Central memory CD4-positive, alpha-beta T cell (primary cell): ENCODE measurements around the gene LMNA.
A peak's percentile ranks its signal among the peaks of the same experiment; 100 is the strongest.
"Not testable (repeated sequence)": the region's sequence is repeated elsewhere in the genome, so short reads cannot be mapped to it uniquely, and the experiment has no call there.

Experiments
- DNase-seq: peaks from one replicate; pipeline ENCODE4 v3.0.0; 2022

LMNA gene

DNA sequence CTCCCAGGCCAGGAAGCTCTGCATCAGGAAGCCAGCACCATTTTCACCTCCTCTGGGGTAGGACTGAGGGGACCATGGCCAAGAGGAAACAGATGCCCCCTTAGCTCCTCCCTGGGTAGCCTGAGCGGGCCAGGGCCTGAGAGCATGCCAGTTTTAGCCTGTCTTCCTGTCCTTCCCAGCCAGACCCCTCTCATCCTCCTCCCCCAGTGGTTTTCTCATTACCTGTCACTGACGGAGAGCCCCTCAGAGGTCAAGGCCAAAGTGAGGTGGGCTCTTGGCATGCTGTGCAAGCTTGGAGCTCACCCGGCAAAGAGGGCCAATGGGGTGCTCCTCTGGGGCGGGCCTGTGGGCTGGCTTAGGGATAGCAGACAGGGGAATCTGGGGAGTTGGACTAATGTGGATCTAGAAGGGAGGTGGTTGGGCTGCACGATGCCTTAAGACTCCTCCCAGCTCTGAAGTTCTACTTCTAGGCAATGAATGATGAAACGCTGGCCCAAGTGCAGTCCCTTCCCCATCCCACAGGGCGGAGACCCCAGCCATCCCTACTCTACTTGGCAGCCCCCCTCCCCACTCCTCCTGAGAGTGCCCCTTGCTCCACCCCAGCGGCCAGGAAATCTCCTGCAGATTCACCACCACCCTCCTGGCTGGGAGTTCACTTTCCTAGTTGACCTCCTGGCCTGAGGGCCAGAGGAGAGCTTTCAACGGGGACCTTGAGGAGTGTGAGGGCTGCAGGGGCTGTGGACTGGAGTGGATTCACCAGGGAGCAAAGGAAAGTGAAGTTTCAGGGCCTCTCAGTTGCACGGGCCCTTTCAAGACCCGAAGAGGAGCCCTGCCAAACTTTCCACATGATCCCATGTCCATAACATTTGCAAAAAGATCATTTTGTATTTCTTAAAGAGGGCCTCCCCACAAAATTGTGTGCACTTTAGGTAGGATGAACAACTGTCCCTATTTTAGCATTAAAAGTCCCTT lies 9.4 kb upstream of the LMNA start:
- no peak for DNase-seq

DNA sequence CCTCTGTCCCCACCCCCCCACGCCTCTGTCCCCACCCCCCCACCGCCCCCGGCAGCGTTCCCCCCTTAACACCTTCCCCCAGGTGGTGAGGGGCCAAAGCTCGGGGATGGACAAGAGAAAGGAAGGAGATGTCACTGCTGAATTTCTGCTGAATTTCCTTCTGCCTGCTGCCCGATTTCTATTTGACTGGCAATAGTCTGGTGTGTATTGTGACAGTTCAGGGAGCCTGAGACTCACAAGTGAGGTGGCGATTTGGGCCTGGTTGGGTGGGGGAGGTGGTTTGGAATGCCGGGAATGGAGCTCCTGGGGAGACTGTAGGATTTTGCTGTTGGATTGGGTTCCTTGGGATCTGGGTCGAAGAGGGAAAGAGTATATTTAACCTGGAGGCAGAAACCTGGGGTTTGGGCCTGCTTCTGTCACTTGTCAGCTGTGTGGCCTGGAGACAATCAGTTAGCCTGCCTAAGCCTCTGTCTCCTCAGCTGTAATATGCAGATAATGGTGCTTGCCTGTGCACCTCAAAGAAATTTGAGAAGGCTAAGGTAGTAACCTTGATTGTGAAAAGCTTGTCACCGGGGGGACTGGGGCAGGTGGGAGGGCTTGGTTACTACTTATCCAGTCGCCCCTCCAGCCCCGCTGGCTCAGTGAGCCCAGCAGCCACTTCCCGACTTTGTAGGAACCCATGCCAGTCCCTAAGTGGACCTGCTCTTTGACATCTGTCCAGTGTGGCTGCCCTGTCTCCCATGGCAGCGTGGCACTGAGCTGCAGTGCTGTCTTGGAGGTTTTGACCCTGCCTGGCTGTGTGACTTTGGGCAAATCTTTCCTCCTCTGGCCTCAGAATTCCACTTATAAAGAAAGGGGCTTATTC lies 7.7 kb upstream of the LMNA start:
- DNase-seq = no peak

DNA sequence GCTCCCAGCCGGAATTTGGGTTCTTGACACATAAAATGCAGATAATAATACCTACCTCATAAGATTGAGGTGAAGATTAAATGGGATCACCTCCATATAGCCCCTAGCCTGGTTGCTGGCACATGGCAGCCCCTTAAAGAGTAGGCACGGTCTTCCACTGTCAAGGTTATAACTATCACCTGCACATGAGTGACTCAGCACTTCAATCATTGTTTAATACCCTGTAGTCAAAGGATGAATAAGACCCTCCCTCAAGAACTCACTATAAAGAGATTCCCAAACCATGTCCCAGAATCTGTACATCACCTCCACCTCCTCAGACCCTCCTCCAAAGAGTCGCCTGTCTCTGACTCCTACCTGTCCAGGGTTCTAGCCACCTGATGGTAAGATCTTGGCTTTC lies 6.5 kb upstream of the LMNA start:
- DNase-seq = no peak

DNA sequence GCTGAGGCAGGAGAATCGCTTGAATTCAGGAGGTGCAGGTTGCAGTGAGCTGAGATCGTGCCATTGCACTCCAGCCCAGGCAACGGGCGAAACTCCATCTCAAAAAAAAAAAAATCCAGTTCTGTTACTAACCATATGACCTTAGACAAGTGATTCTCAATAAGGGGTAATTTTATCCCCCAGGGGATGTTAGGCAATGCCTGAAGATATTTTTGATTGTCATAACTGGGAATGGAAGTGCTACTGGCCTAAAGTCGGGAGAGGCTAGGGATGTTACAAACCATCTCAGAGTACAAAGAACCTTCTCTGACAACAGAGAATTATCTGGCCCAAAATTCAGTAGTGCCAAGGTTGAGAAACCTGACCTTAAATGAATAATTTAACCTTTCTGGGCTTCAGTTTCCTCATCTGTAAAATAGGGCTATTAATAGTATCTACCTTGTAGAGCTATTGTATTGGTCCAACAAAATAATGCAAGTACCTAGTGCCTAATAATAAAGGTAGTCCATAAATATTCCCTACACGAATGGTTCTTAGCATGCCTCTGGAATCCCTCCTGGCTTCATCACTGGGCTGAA lies 5.8 kb upstream of the LMNA start:
- DNase-seq = no peak

DNA sequence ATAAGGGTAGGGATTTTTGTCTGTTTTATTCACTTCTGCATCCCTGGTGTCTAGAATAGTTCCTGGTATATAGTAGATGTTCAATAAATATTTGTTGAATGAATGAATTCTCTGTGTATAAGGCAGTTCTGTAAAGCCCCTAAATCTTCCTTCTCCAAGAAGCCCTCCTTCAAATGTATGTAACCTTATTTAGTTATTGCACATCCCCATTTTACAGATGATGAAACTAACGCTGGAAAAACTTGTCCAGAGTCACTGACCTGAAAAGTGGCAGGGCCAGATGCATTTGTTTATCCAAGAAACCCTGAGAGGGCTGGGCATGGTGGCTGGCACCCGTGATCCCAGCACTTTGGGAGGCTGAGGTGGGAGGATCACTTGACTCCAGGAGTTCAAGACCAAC lies 4.3 kb upstream of the LMNA start:
- no peak for DNase-seq

DNA sequence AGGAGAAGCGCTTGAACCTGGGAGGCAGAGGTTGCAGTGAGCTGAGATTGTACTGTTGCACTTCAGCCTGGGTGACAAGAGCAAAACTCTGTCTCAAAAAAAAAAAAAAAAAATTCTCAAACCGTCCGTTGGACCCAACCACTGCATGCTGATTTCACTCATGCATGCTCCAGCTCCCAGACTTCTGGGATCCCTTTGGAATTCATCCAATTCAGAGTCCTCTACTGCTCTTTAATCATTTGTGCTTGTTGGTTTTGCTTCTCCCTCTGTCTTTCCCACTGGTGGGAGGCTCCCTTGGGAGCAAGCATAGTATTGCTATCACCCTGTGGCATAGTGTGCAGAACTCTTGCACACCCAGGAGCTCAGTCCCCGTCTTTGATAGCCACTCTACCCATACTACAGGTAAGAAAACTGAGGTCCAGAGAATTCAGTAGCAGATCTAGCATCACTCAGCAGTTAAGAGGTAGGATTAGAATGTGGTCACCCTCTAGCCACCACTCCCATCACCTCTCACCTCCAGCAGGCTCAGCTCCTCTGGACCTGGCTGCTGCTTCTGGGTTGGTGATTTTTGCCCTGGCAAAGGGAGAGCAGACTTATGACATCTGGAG lies 3.1 kb upstream of the LMNA start:
- no peak for DNase-seq

DNA sequence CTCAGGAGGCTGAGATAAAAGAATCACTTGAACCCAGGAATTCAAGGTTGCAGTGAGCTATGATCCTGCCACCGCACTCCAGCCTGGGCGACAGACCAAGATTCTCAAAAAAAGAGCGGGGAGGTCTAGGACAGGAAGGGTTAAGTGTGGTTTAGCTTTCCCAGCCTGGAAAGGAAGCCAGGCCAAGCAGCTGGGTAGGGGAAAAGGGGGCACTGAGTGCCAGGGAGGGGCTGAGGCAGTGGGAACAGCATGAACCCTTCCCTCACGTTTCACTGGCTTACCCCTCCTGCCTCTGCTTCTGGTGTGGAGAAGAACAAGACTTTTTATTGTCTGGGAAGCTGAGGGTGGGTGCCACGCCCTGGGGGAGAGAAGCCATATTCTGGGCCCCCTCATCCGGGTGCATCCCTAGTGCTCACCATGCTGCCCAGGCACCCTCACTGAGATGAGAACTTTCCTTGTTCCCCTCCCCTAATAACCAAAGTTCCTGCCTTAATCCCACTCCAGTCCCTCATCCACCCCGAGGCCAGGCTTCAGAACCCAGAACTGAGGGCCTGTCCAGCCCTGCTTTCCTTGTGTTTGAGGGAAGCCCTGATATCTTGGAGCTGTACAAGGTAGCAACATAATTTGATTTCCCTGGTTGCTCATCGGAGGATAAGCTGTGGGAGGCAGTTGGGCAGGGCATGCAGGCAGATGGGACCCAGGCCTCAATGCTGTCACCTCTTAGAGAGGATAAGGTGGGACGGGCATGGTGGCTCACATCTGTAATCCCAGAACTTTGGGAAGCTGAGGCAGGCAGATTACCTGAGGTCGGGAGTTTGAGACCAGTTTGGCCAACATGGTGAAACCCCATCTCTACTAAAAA lies 2.0 kb upstream of the LMNA start:
- DNase-seq = no peak

DNA sequence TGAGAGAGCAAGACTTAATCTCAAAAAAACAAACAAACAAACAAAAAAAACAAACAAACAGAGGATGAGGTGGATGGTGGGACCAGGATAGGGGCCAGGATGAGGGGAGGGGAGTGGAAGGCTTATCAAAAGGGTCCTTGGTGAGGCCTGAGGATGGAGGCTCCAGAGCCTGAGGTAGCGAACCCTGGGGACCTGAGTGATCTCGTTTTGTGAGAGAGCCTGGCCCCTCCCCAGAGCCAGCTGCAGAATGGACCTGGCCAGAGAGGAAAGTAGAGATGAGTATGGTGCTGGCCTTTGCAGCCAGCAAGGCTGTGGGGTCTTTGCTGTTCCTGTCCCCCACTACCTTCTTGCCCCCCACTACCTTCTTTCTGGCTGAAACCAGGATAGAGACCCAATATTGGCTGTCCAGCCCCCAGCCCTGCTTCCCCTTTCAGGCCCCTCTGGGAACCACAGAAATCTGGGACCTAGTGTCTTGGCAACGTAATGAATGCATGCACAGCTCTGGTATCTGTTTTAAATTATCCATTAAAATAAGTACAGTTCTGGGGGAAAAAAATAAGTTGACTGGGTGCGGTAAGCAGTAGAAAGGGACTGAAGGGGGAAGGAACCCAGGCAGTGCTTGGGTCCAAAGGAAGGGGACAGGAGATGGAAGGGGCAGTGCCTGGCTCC lies 1.1 kb upstream of the LMNA start:
- no peak for DNase-seq

DNA sequence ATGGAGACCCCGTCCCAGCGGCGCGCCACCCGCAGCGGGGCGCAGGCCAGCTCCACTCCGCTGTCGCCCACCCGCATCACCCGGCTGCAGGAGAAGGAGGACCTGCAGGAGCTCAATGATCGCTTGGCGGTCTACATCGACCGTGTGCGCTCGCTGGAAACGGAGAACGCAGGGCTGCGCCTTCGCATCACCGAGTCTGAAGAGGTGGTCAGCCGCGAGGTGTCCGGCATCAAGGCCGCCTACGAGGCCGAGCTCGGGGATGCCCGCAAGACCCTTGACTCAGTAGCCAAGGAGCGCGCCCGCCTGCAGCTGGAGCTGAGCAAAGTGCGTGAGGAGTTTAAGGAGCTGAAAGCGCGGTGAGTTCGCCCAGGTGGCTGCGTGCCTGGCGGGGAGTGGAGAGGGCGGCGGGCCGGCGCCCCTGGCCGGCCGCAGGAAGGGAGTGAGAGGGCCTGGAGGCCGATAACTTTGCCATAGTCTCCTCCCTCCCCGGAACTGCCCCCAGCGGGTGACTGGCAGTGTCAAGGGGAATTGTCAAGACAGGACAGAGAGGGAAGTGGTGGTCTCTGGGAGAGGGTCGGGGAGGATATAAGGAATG lies 505 bp downstream of the LMNA start:
- DNase-seq = peak; percentile 34

- DNase-seq = no peak
Measured at GRCh38 chr1:156115514-156116374, 1.2 kb downstream of the LMNA start.

GRCh38 chr1:156116731-156117130 lies 2.2 kb downstream of the LMNA start:
- DNase-seq = not testable (repeated sequence)

- DNase-seq = no peak
Measured at GRCh38 chr1:156117414-156118176, 3.1 kb downstream of the LMNA start.

DNA sequence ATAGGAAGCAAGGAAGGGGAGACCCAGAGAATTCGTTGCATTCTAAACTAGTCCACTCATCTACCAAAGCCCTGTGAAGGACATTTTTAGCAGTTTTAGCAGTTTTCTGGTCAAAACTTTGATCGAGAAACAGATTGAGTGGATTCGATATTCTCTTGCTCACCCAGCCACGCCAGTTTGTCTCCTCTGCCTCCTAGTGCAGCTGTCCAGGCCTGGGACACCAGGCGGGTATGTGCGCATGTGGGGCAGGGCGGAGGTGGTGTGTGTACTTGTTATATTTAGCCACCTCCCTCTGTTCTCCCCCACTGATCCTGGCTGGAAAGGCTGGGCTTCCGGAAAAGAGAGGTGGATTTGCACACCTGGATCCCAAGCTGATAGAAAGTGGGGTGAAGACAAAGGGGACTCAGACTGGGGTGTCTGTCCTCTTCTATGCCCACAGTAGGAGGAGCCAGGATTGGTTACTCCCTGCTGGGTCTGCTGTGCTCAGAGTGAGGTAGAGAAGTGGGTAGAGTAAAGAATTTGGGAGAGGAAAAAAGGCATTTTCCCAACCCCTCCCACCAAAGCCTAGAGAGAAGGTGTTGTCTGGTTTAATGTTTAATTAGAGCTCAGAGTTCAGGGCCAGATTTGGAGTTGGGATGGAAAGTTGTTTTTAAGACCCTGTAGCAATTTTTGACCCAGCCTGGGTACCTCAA lies 3.8 kb downstream of the LMNA start:
- DNase-seq = no peak

DNA sequence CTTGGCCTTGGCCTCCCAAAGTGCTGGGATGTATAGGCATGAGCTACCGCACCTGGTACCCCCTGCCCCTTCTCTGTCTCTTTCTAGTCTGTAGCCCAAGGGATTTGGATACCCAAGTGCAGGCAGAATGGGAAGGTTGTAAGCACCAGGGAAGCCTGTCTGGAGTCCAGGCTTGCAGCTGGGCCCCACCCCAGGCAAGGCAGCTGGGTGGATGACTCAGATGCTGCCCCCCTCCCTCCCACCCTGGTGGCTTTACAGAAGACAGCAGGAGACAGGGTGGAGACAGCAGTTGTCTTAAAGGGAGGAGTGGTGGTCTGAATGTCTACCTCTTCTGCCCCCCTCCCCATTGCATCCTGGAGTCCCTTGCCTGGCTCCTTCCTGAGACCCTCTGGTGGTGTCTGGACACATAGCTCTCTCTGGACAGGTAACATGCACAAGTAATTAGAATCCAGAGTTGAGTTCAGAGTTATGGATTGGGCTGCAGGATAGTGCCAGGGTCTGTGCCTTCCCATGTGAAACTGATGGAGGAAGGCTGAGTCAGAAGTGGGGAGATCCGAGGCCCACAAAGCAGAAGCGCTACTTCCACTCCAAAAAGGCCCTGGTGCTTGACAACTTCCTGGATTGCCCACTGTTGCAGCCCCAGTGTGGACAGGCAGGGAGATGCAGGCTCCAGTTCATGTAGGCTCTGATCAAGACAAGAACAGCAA lies 5.1 kb downstream of the LMNA start:
- no peak for DNase-seq

- no peak for DNase-seq
Measured at GRCh38 chr1:156120318-156120717, 5.8 kb downstream of the LMNA start.

DNA sequence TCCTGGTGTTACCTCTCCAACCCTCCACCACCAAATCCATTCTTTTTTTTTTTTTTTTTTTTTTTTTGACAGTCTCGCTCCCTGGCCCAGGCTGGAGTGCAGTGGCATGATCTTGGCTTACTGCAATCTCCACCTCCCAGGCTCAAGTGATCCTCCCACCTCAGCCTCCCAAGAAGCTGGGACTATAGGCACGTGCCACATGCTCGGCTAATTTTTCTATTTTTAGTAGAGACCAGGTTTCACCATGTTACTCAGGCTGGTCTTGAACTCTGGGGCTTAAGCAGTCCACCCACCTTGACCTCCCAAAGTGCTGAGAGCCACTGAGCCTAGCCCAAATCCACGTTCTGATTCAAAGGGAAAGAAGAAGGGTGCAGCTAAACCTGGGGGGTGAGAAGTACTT lies 6.5 kb downstream of the LMNA start:
- DNase-seq = not testable (repeated sequence)

GRCh38 chr1:156121457-156121856 lies 6.9 kb downstream of the LMNA start:
- no peak for DNase-seq

- DNase-seq = no peak
Measured at GRCh38 chr1:156122086-156122485, 7.6 kb downstream of the LMNA start.
